ENCODE data around the gene ZBTB16.

- no peak for TF ChIP-seq JUND (IDR thresholded peaks at IDR 0.05)
- TF ChIP-seq, protein P1, sequence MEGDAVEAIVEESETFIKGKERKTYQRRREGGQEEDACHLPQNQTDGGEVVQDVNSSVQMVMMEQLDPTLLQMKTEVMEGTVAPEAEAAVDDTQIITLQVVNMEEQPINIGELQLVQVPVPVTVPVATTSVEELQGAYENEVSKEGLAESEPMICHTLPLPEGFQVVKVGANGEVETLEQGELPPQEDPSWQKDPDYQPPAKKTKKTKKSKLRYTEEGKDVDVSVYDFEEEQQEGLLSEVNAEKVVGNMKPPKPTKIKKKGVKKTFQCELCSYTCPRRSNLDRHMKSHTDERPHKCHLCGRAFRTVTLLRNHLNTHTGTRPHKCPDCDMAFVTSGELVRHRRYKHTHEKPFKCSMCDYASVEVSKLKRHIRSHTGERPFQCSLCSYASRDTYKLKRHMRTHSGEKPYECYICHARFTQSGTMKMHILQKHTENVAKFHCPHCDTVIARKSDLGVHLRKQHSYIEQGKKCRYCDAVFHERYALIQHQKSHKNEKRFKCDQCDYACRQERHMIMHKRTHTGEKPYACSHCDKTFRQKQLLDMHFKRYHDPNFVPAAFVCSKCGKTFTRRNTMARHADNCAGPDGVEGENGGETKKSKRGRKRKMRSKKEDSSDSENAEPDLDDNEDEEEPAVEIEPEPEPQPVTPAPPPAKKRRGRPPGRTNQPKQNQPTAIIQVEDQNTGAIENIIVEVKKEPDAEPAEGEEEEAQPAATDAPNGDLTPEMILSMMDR (IDR thresholded peaks at IDR 0.05; ENCODE audit: low read depth, low read length, missing input control): no peak
- no peak for TF ChIP-seq REST (IDR thresholded peaks at IDR 0.05)
- TF ChIP-seq MAX (IDR thresholded peaks at IDR 0.05): no peak
- TF ChIP-seq GABPA (IDR thresholded peaks at IDR 0.05 in 1 of 2, conservative IDR thresholded peaks at IDR 0.05 in 1 of 2): no peak
- no peak for TF ChIP-seq TAF1 (conservative IDR thresholded peaks at IDR 0.05)
- TF ChIP-seq SP1 (IDR thresholded peaks at IDR 0.05): no peak
- no peak for TF ChIP-seq ZBTB33 (IDR thresholded peaks at IDR 0.05)
- no peak for TF ChIP-seq YY1 (IDR thresholded peaks at IDR 0.05)
- no peak for TF ChIP-seq FOXA1 (IDR thresholded peaks at IDR 0.05)
- TF ChIP-seq HNF4G (IDR thresholded peaks at IDR 0.05): no peak
- no peak for TF ChIP-seq NR2F2 (IDR thresholded peaks at IDR 0.05)
- no peak for TF ChIP-seq EGR1 (IDR thresholded peaks at IDR 0.05; ENCODE audit: low read depth in 2 of 2)
- no peak for TF ChIP-seq RAD21 (IDR thresholded peaks at IDR 0.05)
Measured at GRCh38 chr11:114056409-114056808, 3.1 kb upstream of the ZBTB16 start.

Data from liver (tissue), 3 donors.